ENCODE measurements around the gene COPS2.

Gene COPS2

DNA sequence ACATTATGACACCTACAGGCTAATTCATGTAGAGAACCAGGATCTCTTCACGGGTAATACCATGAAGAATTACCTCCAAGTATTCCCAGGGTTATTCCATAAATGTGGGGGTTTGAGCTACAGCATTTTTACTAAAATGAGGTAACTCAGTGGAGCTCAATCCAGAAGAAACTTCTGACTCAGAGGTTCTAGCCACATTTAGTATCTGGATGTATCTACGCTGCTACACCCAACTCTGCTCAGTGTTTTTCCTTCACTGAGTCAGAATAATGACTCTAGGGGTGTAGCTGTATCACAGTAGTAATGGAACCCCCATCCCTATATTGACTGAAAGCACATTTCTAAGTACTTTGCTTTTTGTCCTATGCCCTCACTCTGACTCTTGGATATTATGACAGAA, 52.4 kb downstream of the COPS2 start:
- no peak overlapping the region for H3K27ac ChIP-seq (ENCODE audit: low read depth, low read length)
- no peaks in the 10 kb centered on the region for H3K4me1 ChIP-seq (ENCODE audit: control insufficient read depth, insufficient read depth, low read length)
- peaks cover 2% of the 10 kb centered on the region; the same call in 1 of the 2 replicates for H3K36me3 ChIP-seq (ENCODE audit: control insufficient read depth, insufficient read depth, low read length)

DNA sequence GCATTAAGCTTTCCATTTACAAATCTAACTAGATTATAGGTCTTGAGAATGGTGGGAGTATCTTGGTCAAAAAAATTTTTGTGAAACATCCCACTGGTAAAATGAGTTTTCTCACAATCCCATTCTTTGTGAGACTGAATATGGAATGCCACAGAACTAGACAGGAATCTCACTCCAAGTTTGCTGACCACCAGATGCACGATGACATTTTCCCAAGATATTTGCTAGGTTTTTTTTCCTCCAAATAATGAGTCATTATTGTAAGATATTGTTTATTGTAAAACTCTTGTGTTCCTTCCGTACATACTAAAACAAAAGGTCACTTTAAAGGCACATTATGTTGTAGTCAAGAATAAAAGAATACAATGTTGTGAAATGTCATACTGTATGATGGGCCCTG, 53.9 kb downstream of the COPS2 start:
- no peaks in the 10 kb centered on the region for H3K4me1 ChIP-seq (ENCODE audit: control insufficient read depth, insufficient read depth, low read length)
- H3K4me3 ChIP-seq (ENCODE audit: low read depth, low read length), result no peak overlapping the region
- H3K9me3 ChIP-seq (ENCODE audit: control insufficient read depth, insufficient read depth, low read depth, low read length), result no peaks in the 10 kb centered on the region
- H3K9ac ChIP-seq (ENCODE audit: low read length), result no peak overlapping the region
- H3K27ac ChIP-seq (ENCODE audit: low read depth, low read length), result no peak overlapping the region
- no peaks in the 10 kb centered on the region for H3K27me3 ChIP-seq (ENCODE audit: control insufficient read depth, insufficient read depth, low read length)
- peaks cover 2% of the 10 kb centered on the region; the same call in 1 of the 2 replicates for H3K36me3 ChIP-seq (ENCODE audit: control insufficient read depth, insufficient read depth, low read length)

More for the DNA sequence above, 52.4 kb downstream of the COPS2 start:
- H3K9me3 ChIP-seq (ENCODE audit: control insufficient read depth, insufficient read depth, low read depth, low read length), result no peaks in the 10 kb centered on the region
- H3K4me3 ChIP-seq (ENCODE audit: low read depth, low read length), result no peak overlapping the region
- no peak overlapping the region for H3K9ac ChIP-seq (ENCODE audit: low read length)
- H3K27me3 ChIP-seq (ENCODE audit: control insufficient read depth, insufficient read depth, low read length), result no peaks in the 10 kb centered on the region

- Histone ChIP-seq H3K36me3 (ENCODE audit: control insufficient read depth, insufficient read depth, low read length) (no peaks in the 10 kb centered on the region), H3K27me3 (ENCODE audit: control insufficient read depth, insufficient read depth, low read length) (no peaks in the 10 kb centered on the region), H3K4me3 (ENCODE audit: low read depth, low read length) (no peak overlapping the region), H3K9me3 (ENCODE audit: control insufficient read depth, insufficient read depth, low read depth, low read length) (no peaks in the 10 kb centered on the region), H3K27ac (ENCODE audit: low read depth, low read length) (no peak overlapping the region), H3K9ac (ENCODE audit: low read length) (no peak overlapping the region), H3K4me1 (ENCODE audit: control insufficient read depth, insufficient read depth, low read length) (no peaks in the 10 kb centered on the region)
Measured at GRCh38 chr15:49096090-49096750, 59.2 kb downstream of the COPS2 start.

DNA sequence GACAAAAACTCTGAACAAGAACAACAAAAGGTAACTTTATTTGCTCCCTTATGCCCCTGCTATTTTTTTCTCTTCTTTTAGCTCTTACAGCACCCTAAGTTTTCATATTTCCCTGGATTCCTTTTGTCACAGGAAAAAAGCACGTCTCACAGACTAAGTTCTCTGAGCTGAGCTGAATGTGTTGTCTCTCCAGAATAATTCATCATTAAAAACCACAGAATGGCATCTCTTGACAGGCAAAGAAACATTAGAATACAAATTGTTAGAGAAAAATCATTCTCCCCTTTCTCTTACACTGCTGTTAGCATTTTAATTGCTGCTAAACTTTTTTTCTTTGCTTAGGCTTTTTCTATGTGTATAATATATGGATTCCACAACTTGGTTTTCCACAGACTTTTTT, 60.5 kb downstream of the COPS2 start:
- H3K36me3 ChIP-seq (ENCODE audit: control insufficient read depth, insufficient read depth, low read length), result no peaks in the 10 kb centered on the region
- no peaks in the 10 kb centered on the region for H3K4me1 ChIP-seq (ENCODE audit: control insufficient read depth, insufficient read depth, low read length)
- no peaks in the 10 kb centered on the region for H3K9me3 ChIP-seq (ENCODE audit: control insufficient read depth, insufficient read depth, low read depth, low read length)
- no peak overlapping the region for H3K27ac ChIP-seq (ENCODE audit: low read depth, low read length)
- H3K9ac ChIP-seq (ENCODE audit: low read length), result no peak overlapping the region
- no peak overlapping the region for H3K4me3 ChIP-seq (ENCODE audit: low read depth, low read length)
- no peaks in the 10 kb centered on the region for H3K27me3 ChIP-seq (ENCODE audit: control insufficient read depth, insufficient read depth, low read length)

DNA sequence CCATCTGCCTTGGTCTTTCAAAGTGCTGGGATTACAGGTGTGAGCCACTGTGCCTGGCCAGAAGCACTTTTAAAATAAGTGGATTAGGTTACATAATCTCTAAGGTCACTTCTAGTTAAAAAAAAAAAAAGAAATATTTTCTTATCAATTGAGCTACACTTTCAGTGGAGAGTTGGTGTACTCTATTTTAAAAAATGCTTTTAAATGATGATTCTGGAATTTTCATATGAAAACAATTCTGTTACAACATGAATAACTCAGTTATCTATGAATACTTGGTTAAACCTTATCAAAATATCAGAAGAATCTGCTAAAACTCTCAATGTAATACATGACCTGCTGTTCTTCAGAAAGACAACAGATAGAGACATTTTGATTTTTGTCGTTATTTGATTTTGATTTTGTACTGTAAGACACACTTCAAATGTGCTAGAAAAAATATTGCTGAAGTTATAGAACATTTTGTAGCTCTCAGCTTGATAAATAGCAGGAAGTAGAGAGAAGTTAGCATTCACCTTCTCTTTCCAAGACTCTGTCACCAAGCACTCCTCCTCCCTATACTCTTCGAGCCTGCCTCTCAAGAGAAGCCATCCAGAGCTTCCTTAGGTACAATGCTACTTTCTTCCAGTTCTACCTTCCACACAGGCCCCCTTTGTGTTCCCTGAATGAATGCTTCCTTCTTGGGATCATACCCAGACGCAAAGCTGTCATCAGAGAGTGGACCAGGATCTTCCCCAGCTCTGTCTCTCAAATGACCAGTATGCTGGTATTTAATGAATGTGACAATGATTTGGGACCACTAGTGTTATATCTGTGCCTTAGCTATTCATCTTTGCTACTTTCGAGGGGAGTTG, 61.9 kb downstream of the COPS2 start:
- no peak overlapping the region for H3K9ac ChIP-seq (ENCODE audit: low read length)
- no peaks in the 10 kb centered on the region for H3K36me3 ChIP-seq (ENCODE audit: control insufficient read depth, insufficient read depth, low read length)
- no peaks in the 10 kb centered on the region for H3K27me3 ChIP-seq (ENCODE audit: control insufficient read depth, insufficient read depth, low read length)
- H3K9me3 ChIP-seq (ENCODE audit: control insufficient read depth, insufficient read depth, low read depth, low read length), result no peaks in the 10 kb centered on the region
- H3K4me1 ChIP-seq (ENCODE audit: control insufficient read depth, insufficient read depth, low read length), result no peaks in the 10 kb centered on the region
- no peak overlapping the region for H3K4me3 ChIP-seq (ENCODE audit: low read depth, low read length)
- no peak overlapping the region for H3K27ac ChIP-seq (ENCODE audit: low read depth, low read length)

- Histone ChIP-seq H3K36me3 (ENCODE audit: control insufficient read depth, insufficient read depth, low read length) (no peaks in the 10 kb centered on the region), H3K27me3 (ENCODE audit: control insufficient read depth, insufficient read depth, low read length) (no peaks in the 10 kb centered on the region), H3K9me3 (ENCODE audit: control insufficient read depth, insufficient read depth, low read depth, low read length) (no peaks in the 10 kb centered on the region), H3K4me3 (ENCODE audit: low read depth, low read length) (no peak overlapping the region), H3K27ac (ENCODE audit: low read depth, low read length) (no peak overlapping the region), H3K4me1 (ENCODE audit: control insufficient read depth, insufficient read depth, low read length) (no peaks in the 10 kb centered on the region), H3K9ac (ENCODE audit: low read length) (no peak overlapping the region)
Measured at GRCh38 chr15:49088996-49089395, 66.4 kb downstream of the COPS2 start.

DNA sequence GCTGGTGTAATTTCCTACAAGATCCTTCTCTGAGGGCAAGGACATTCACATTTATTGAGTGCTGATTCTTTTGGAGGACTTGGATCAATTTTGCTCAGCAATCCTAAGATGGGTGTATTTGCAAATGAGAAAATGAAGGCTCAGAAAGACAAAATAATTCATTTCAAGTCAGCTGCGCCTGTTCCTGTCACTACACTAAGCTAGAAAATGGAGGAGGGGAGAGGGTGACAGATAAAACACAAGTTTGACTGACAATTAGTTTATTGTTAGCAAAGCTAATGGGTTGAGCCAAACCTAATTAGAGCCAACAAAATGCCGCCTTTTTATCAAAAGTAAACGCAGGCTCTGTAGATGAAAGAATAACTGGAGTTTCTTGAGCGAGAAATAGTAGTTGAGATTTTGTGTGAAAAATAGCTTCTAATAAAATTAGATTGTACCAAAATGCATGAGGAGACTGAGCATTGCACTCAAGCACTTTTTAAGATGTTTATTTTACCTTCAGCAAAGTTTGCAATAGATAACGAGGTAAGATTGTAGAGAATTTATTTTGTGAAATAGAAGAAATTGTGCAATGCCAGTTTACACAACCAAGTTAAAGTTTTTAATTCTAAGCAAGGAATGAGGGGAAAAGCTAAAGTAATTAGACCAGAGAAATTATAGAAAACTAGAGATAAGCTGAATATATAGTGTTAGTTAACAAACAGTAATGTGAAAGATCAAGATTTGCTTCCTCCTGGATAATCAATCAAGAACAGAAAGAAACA, 69.5 kb downstream of the COPS2 start:
- no peaks in the 10 kb centered on the region for H3K4me1 ChIP-seq (ENCODE audit: control insufficient read depth, insufficient read depth, low read length)
- H3K27ac ChIP-seq (ENCODE audit: low read depth, low read length), result no peak overlapping the region
- no peaks in the 10 kb centered on the region for H3K9me3 ChIP-seq (ENCODE audit: control insufficient read depth, insufficient read depth, low read depth, low read length)
- H3K27me3 ChIP-seq (ENCODE audit: control insufficient read depth, insufficient read depth, low read length), result no peaks in the 10 kb centered on the region
- H3K9ac ChIP-seq (ENCODE audit: low read length), result no peak overlapping the region
- H3K4me3 ChIP-seq (ENCODE audit: low read depth, low read length), result no peak overlapping the region
- no peaks in the 10 kb centered on the region for H3K36me3 ChIP-seq (ENCODE audit: control insufficient read depth, insufficient read depth, low read length)

DNA sequence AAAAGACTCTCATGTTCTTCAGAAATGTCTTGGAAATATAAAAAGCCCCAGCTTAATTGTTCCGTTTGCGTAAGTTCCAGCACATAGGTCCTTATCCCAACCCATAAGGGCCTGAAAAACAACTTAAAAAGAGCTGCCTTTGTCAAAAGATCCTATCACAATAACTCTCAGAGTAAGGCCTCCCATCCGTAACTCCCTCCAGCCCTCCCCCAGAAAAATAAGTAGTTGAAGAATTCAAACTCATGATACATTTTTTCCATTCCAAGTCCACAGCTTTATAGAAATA, 71.2 kb downstream of the COPS2 start:
- Histone ChIP-seq H3K27ac (ENCODE audit: low read depth, low read length) (no peak overlapping the region), H3K9me3 (ENCODE audit: control insufficient read depth, insufficient read depth, low read depth, low read length) (no peaks in the 10 kb centered on the region), H3K4me3 (ENCODE audit: low read depth, low read length) (no peak overlapping the region), H3K36me3 (ENCODE audit: control insufficient read depth, insufficient read depth, low read length) (no peaks in the 10 kb centered on the region), H3K27me3 (ENCODE audit: control insufficient read depth, insufficient read depth, low read length) (no peaks in the 10 kb centered on the region), H3K9ac (ENCODE audit: low read length) (no peak overlapping the region), H3K4me1 (ENCODE audit: control insufficient read depth, insufficient read depth, low read length) (no peaks in the 10 kb centered on the region)

DNA sequence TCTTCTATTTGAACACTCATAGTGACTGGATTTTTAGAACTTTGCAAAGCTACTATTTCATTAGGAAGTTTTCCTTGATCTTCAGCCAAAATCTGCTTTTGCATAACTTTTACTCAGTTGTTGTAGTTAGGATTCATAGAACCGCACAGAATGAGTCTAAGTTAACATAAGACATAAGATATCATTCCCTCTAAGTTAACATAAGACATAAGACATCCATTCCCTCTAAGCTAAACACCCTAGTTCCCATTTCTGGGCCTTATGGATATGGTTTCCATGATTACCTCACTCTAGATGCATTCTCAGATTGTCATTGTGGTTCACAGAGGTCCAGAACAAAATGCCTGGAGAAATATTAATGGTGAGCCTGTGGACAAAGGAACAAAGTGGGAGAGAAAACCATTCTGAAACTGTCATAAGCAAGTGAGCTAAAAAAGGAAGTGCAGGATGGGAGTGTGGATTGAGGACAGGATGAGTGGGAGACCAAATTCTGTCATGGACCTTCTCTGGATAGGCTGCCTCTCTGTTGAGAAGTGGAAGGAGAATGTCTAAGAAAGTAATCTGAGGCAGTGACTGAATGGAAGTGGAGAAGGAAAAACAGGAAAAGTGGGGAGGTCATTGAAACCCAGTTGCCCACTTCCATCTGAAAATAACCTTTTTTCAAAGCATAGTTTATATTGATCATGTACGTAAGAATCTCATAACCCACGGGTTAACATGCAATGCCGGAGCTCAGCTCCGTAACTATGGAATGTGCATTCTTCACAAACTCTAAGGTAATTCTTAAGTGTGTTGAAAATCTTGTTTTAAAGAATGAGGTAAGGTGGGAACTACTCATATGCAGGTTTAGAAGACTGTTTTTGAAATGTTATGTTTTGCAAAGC, 71.8 kb downstream of the COPS2 start:
- no peaks in the 10 kb centered on the region for H3K4me1 ChIP-seq (ENCODE audit: control insufficient read depth, insufficient read depth, low read length)
- no peaks in the 10 kb centered on the region for H3K36me3 ChIP-seq (ENCODE audit: control insufficient read depth, insufficient read depth, low read length)
- no peaks in the 10 kb centered on the region for H3K27me3 ChIP-seq (ENCODE audit: control insufficient read depth, insufficient read depth, low read length)
- H3K4me3 ChIP-seq (ENCODE audit: low read depth, low read length), result no peak overlapping the region
- H3K27ac ChIP-seq (ENCODE audit: low read depth, low read length), result no peak overlapping the region
- H3K9me3 ChIP-seq (ENCODE audit: control insufficient read depth, insufficient read depth, low read depth, low read length), result no peaks in the 10 kb centered on the region
- no peak overlapping the region for H3K9ac ChIP-seq (ENCODE audit: low read length)

GRCh38 chr15:49082960-49083359, 72.4 kb downstream of the COPS2 start:
- Histone ChIP-seq H3K4me3 (ENCODE audit: low read depth, low read length) (no peak overlapping the region), H3K4me1 (ENCODE audit: control insufficient read depth, insufficient read depth, low read length) (no peaks in the 10 kb centered on the region), H3K27ac (ENCODE audit: low read depth, low read length) (no peak overlapping the region), H3K27me3 (ENCODE audit: control insufficient read depth, insufficient read depth, low read length) (no peaks in the 10 kb centered on the region), H3K9ac (ENCODE audit: low read length) (no peak overlapping the region), H3K36me3 (ENCODE audit: control insufficient read depth, insufficient read depth, low read length) (no peaks in the 10 kb centered on the region), H3K9me3 (ENCODE audit: control insufficient read depth, insufficient read depth, low read depth, low read length) (no peaks in the 10 kb centered on the region)
